SK-N-SH (cell line): ENCODE measurements around the gene SLCO1B3. TPM values are rescaled to one million over a fixed set of nuclear protein-coding genes. Genes with fewer than 3 reads are reported as not detected.

Experiments
- CTCF ChIA-PET: fragments of 300-600, 350-600 bp; formaldehyde crosslinking; extraction: SDS; loops from one replicate; lab custom pipeline; 2021; lab: Yijun Ruan, JAX
- POLR2A ChIA-PET: fragments of 350-600 bp; sonication (Branson Sonifier 250); formaldehyde crosslinking; extraction: SDS; loops from one replicate; lab custom pipeline; 2020; ENCODE audit warnings: antibody characterized with exemption, inconsistent platforms; lab: Yijun Ruan, JAX
- DNase-seq: peaks from one replicate; pipeline ENCODE4 v3.0.0; 2012
- H2AFZ ChIP-seq: fragments of 200-600 bp; sonication (generic); 2 replicates; pipeline ENCODE4 v1.8.1; 2016; ENCODE audit warnings: antibody characterized with exemption, mild to moderate bottlenecking, low read depth
- H3F3A ChIP-seq: fragments of 200-600 bp; sonication (generic); replicated peaks from 2 replicates; pipeline ENCODE3; 2016; ENCODE audit warnings: antibody characterized with exemption, mild to moderate bottlenecking; ENCODE audit not compliant: insufficient read depth
- H3K27ac ChIP-seq, 2 experiments: fragments of 200-500 bp in 1 of 2; fragments of 200-600 bp in 1 of 2; sonication (Bioruptor generic) in 1 of 2; sonication (generic), shearing (Covaris generic) in 1 of 2; 2 replicates each; pipeline versions ENCODE4 v1.5.1 to v1.6.1; 2014 to 2016; ENCODE audit warnings: low read depth in 2 of 2, inconsistent platforms in 1 of 2, low read length in 1 of 2, mild to moderate bottlenecking in 1 of 2, mixed read lengths in 1 of 2
- H3K27me3 ChIP-seq: fragments of 200-600 bp; sonication (generic), shearing (Covaris generic); 2 replicates; pipeline ENCODE4 v1.6.1; 2016; ENCODE audit warnings: mixed run types; ENCODE audit not compliant: insufficient read depth
- H3K36me3 ChIP-seq, 2 experiments: fragments of 200-500 bp in 1 of 2; fragments of 200-600 bp in 1 of 2; sonication (Bioruptor generic) in 1 of 2; sonication (generic) in 1 of 2; replicated peaks in 1 of 2; 2 replicates each; pipeline versions ENCODE3 to v1.5.1; 2014 to 2016; ENCODE audit warnings: low read length in 1 of 2, mild to moderate bottlenecking in 1 of 2; ENCODE audit not compliant: insufficient read depth in 2 of 2, control insufficient read depth in 1 of 2
- H3K4me1 ChIP-seq, 2 experiments: fragments of 200-500 bp in 1 of 2; fragments of 200-600 bp in 1 of 2; sonication (Bioruptor generic) in 1 of 2; sonication (generic), shearing (Covaris generic) in 1 of 2; 2 replicates each; pipeline versions ENCODE4 v1.5.1 to v1.6.1; 2014 to 2016; ENCODE audit warnings: low read depth in 1 of 2, low read length in 1 of 2, mixed run types in 1 of 2; ENCODE audit not compliant: insufficient read depth in 2 of 2, control insufficient read depth in 1 of 2
- H3K4me2 ChIP-seq: fragments of 200-600 bp; sonication (generic), shearing (Covaris generic); 2 replicates; pipeline ENCODE4 v1.6.1; 2017; ENCODE audit warnings: mixed run types
- H3K4me3 ChIP-seq, 2 experiments: fragments of 200-500 bp in 1 of 2; fragments of 200-600 bp in 1 of 2; sonication (Bioruptor generic) in 1 of 2; sonication (generic), shearing (Covaris generic) in 1 of 2; 2 replicates each; pipeline versions ENCODE4 v1.5.1 to v1.8.1; 2014 to 2016; ENCODE audit warnings: low read depth in 2 of 2, inconsistent platforms in 1 of 2, low read length in 1 of 2, mild to moderate bottlenecking in 1 of 2, mixed read lengths in 1 of 2, moderate library complexity in 1 of 2
- H3K79me2 ChIP-seq: fragments of 200-600 bp; sonication (generic); 2 replicates; pipeline ENCODE4 v1.8.1; 2017; ENCODE audit warnings: mild to moderate bottlenecking; ENCODE audit not compliant: insufficient read depth
- H3K9ac ChIP-seq: fragments of 200-600 bp; sonication (generic); 2 replicates; pipeline ENCODE4 v1.6.1; 2017; ENCODE audit warnings: mixed run types
- H3K9me2 ChIP-seq: fragments of 200-600 bp; sonication (generic); 2 replicates; pipeline ENCODE4 v1.6.1; 2017; ENCODE audit warnings: mixed run types
- H3K9me3 ChIP-seq: fragments of 200-600 bp; sonication (generic); 2 replicates; pipeline ENCODE4 v1.6.1; 2017; ENCODE audit warnings: mixed run types, mild to moderate bottlenecking, moderate library complexity
- H4K20me1 ChIP-seq: fragments of 200-600 bp; sonication (generic); 2 replicates; pipeline ENCODE4 v1.6.1; 2017; ENCODE audit warnings: mild to moderate bottlenecking, mixed run types; ENCODE audit not compliant: insufficient read depth
- CTCF ChIP-seq: fragments of 200-600 bp; sonication (generic); IDR thresholded peaks from 2 replicates; pipeline ENCODE4 v1.6.1; 2017; ENCODE audit warnings: antibody characterized with exemption, mild to moderate bottlenecking, moderate library complexity
- ELF1 ChIP-seq: IDR thresholded peaks from 2 replicates; pipeline ENCODE4 v1.4.0; 2012
- EZH2phosphoT487 ChIP-seq: fragments of 200-600 bp; sonication (generic); IDR thresholded peaks from 2 replicates; pipeline ENCODE4 v1.6.1; 2017; ENCODE audit warnings: low read depth, mixed run types, mild to moderate bottlenecking, antibody characterized with exemption, moderate library complexity, borderline replicate concordance
- FOSL2 ChIP-seq: IDR thresholded peaks from 2 replicates; pipeline ENCODE4 v1.4.0; 2012; ENCODE audit warnings: low read depth, mild to moderate bottlenecking, moderate library complexity, borderline replicate concordance
- MXI1 ChIP-seq: IDR thresholded peaks from 2 replicates; pipeline ENCODE4 v1.6.1; 2012; ENCODE audit warnings: mild to moderate bottlenecking, low read depth, low read length, improper control_type of control experiment
- NRF1 ChIP-seq: IDR thresholded peaks from 2 replicates; pipeline ENCODE4 v1.6.1; 2012; ENCODE audit warnings: low read depth, mild to moderate bottlenecking, low read length
- PBX3 ChIP-seq: IDR thresholded peaks from 2 replicates; pipeline ENCODE4; 2012
- RXRA ChIP-seq: IDR thresholded peaks from 2 replicates; pipeline ENCODE4 v1.4.0; 2012; ENCODE audit warnings: low read depth, mild to moderate bottlenecking, borderline replicate concordance
- SMC3 ChIP-seq: IDR thresholded peaks from 2 replicates; pipeline ENCODE4 v1.6.1; 2012; ENCODE audit warnings: low read depth, low read length, improper control_type of control experiment
- USF2 ChIP-seq: fragments of 150-350 bp; IDR thresholded peaks from 2 replicates; pipeline ENCODE4 v1.6.1; 2017; ENCODE audit warnings: antibody characterized with exemption, low read length, low read depth, borderline replicate concordance
- WGBS: methylation state at CpG from one replicate; pipeline ENCODE4 v1.1.6; 2017; ENCODE audit warnings: low lambda C conversion rate; 5-methylcytosine and 5-hydroxymethylcytosine counted together
- polyA plus RNA-seq, 3 experiments: library from polyadenylated mRNA; depleted of rRNA; stranded (reverse); fragments of >200 nt; gene quantifications; 2 replicates each; pipeline ENCODE4 v1.2.3, GENCODE V29; 2012

SLCO1B3 gene
- polyA plus RNA-seq, 1 of the 3 experiments (the other 2 are of a cell fraction) = not detected

- POLR2A ChIA-PET = no interaction called here
- Histone ChIP-seq H3K27me3 (no peaks in the 10 kb centered on the region), H3K4me2 (no peak overlapping the region)
Observed at GRCh38 chr12:20885116-20885515, 74.6 kb downstream of the SLCO1B3 start.

GRCh38 chr12:20885552-20885951, 75.0 kb downstream of the SLCO1B3 start:
- WGBS = 7% methylated on average over 2 of the region's 2 CpGs
- 0 out of 2 replicates have a peak, but pooled peaks cover 3% of the 10 kb centered on the region for H3K9me3 ChIP-seq
- H3K4me3 ChIP-seq = no peak overlapping the region
- DNase-seq = no peak
- no peak overlapping the region for H3K9ac ChIP-seq
- H3K27ac ChIP-seq = no peak overlapping the region
- no peaks in the 10 kb centered on the region for H3K27me3 ChIP-seq
- H3K36me3 ChIP-seq = no peaks in the 10 kb centered on the region
- no peaks in the 10 kb centered on the region for H4K20me1 ChIP-seq
- no peaks in the 10 kb centered on the region for H3K4me1 ChIP-seq
- H3F3A ChIP-seq = no peaks in the 10 kb centered on the region
- CTCF ChIA-PET = no interaction called here
- POLR2A ChIA-PET = no interaction called here
- no peaks in the 10 kb centered on the region for H3K9me2 ChIP-seq
- H3K4me2 ChIP-seq = no peak overlapping the region
- H2AFZ ChIP-seq = no peak overlapping the region
- no peak for TF ChIP-seq ELF1
- no peak for TF ChIP-seq EZH2phosphoT487
- TF ChIP-seq USF2 = no peak
- TF ChIP-seq FOSL2 = no peak
- TF ChIP-seq MXI1 = no peak
- no peak for TF ChIP-seq RXRA
- TF ChIP-seq PBX3 = no peak
- no peak for TF ChIP-seq SMC3
- H3K79me2 ChIP-seq = no peaks in the 10 kb centered on the region

More at GRCh38 chr12:20885116-20885515, 74.6 kb downstream of the SLCO1B3 start:
- Histone ChIP-seq H4K20me1 (no peaks in the 10 kb centered on the region), H3K27ac (no peak overlapping the region), H3K36me3 (no peaks in the 10 kb centered on the region), H3K4me3 (no peak overlapping the region), H3F3A (no peaks in the 10 kb centered on the region), H3K9ac (no peak overlapping the region), H3K79me2 (no peaks in the 10 kb centered on the region), H3K9me2 (no peaks in the 10 kb centered on the region), H3K9me3 (0 out of 2 replicates have a peak, but pooled peaks cover 3% of the 10 kb centered on the region), H2AFZ (no peak overlapping the region), H3K4me1 (no peaks in the 10 kb centered on the region)
- 3% methylated on average over 1 of the region's 1 CpG for WGBS
- DNase-seq = no peak
- CTCF ChIA-PET = no interaction called here
- TF ChIP-seq NRF1 (no peak), CTCF (no peak)
